AG04450 (cell line): ENCODE data around the gene CUL4B. TPM values are rescaled to one million over a fixed set of nuclear protein-coding genes. Genes with fewer than 3 reads are reported as not detected.
A peak's percentile ranks its signal among the peaks of the same experiment; 100 is the strongest.

ENCODE experiments used
- CTCF ChIA-PET: fragments of 300-600, 350-600 bp; formaldehyde crosslinking; extraction: SDS; loops from one replicate; lab custom pipeline; 2022; ENCODE audit warnings: antibody characterized with exemption, inconsistent platforms; lab: Charles Lee
- POLR2A ChIA-PET: fragments of 350-600 bp; formaldehyde crosslinking; extraction: SDS; loops from one replicate; lab custom pipeline; 2021; ENCODE audit warnings: antibody characterized with exemption, inconsistent platforms; lab: Yijun Ruan, JAX
- DNase-seq: peaks from one replicate; pipeline ENCODE4 v3.0.0-alpha.2; 2011; ENCODE audit warnings: low read depth, low spot score
- H3K27ac ChIP-seq: one replicate; pipeline ENCODE4 v1.5.1; 2012; ENCODE audit warnings: low read depth, low read length, control low read depth
- H3K27me3 ChIP-seq: one replicate; pipeline ENCODE4 v1.6.0; 2012; ENCODE audit warnings: low read length; ENCODE audit not compliant: control insufficient read depth, insufficient read depth
- H3K4me3 ChIP-seq: 2 replicates; pipeline ENCODE4 v1.5.1; 2011; ENCODE audit warnings: mild to moderate bottlenecking, low read depth, low read length, control low read depth
- H3K9me3 ChIP-seq: 2 replicates; pipeline ENCODE4 v1.5.1; 2012; ENCODE audit warnings: low read length; ENCODE audit not compliant: control insufficient read depth, insufficient read depth
- CTCF ChIP-seq: IDR thresholded peaks from 2 replicates; pipeline ENCODE4 v1.5.1; 2011; ENCODE audit warnings: low read depth, low read length, control low read depth, inconsistent platforms
- polyA plus RNA-seq: library from polyadenylated mRNA; depleted of rRNA; stranded (reverse); fragments of >200 nt; gene quantifications from 2 replicates; pipeline ENCODE4 v1.2.3, GENCODE V29; 2011

CUL4B gene
- polyA plus RNA-seq, 1 experiment, result 64.5 TPM

GRCh38 chrX:120559804-120560203 lies 958 bp downstream of the CUL4B start:
- H3K4me3 ChIP-seq, result peak overlapping the region; percentile 76
- peak overlapping the region; percentile 99 for H3K27ac ChIP-seq
- ChIA-PET CTCF (no interaction called here), POLR2A (interaction anchor here (2.4 to 2.6 kb wide), 2 partner anchors 10 to 44 kb away, joined by 16 to 39 read pairs; partner anchors contain the start of gene MCTS1)
- no peaks in the 10 kb centered on the region for H3K9me3 ChIP-seq
- H3K27me3 ChIP-seq, result no peaks in the 10 kb centered on the region
- no peak for TF ChIP-seq CTCF
- DNase-seq, result no peak

GRCh38 chrX:120556251-120556650 lies 4.5 kb downstream of the CUL4B start:
- H3K4me3 ChIP-seq, result no peak overlapping the region
- DNase-seq, result no peak
- H3K9me3 ChIP-seq, result no peaks in the 10 kb centered on the region
- H3K27ac ChIP-seq, result no peak overlapping the region
- CTCF ChIA-PET, result no interaction called here
- no peak for TF ChIP-seq CTCF
- no peaks in the 10 kb centered on the region for H3K27me3 ChIP-seq
- POLR2A ChIA-PET, result interaction anchor here (0.7 kb wide), 1 partner anchor 29 kb away, joined by 7 read pairs; no protein-coding TSS in a partner anchor

GRCh38 chrX:120549483-120550452 lies 11.0 kb downstream of the CUL4B start:
- TF ChIP-seq CTCF, result no peak
- Histone ChIP-seq H3K4me3 (no peak overlapping the region), H3K9me3 (no peaks in the 10 kb centered on the region), H3K27ac (peak overlapping the region; percentile 95), H3K27me3 (no peaks in the 10 kb centered on the region)
- POLR2A ChIA-PET, result interaction anchor here (1.7 to 2.3 kb wide), 2 partner anchors 11 to 54 kb away, joined by 9 to 16 read pairs; partner anchors contain the start of genes CUL4B and MCTS1
- peak; percentile 66 for DNase-seq
- CTCF ChIA-PET, result no interaction called here

GRCh38 chrX:120536061-120536460 lies 24.7 kb downstream of the CUL4B start:
- H3K9me3 ChIP-seq, result no peaks in the 10 kb centered on the region
- H3K4me3 ChIP-seq, result no peak overlapping the region
- ChIA-PET CTCF (no interaction called here), POLR2A (interaction anchor here (0.7 kb wide), 1 partner anchor 35 kb away, joined by 9 read pairs; no protein-coding TSS in a partner anchor)
- H3K27ac ChIP-seq, result no peak overlapping the region
- H3K27me3 ChIP-seq, result no peaks in the 10 kb centered on the region
- no peak for TF ChIP-seq CTCF
- DNase-seq, result no peak
